ENCODE results near the gene BCL2L12.

Gene BCL2L12

GRCh38 chr19:49685845-49686332 lies 20.2 kb downstream of the BCL2L12 start:
- TF ChIP-seq EZH2 (optimal IDR thresholded peaks at IDR 0.05; ENCODE audit: low read depth, low read length) (no peak), EZH2phosphoT487 (IDR thresholded peaks at IDR 0.05; ENCODE audit: low read length) (no peak)
- TF ChIP-seq, protein P1, sequence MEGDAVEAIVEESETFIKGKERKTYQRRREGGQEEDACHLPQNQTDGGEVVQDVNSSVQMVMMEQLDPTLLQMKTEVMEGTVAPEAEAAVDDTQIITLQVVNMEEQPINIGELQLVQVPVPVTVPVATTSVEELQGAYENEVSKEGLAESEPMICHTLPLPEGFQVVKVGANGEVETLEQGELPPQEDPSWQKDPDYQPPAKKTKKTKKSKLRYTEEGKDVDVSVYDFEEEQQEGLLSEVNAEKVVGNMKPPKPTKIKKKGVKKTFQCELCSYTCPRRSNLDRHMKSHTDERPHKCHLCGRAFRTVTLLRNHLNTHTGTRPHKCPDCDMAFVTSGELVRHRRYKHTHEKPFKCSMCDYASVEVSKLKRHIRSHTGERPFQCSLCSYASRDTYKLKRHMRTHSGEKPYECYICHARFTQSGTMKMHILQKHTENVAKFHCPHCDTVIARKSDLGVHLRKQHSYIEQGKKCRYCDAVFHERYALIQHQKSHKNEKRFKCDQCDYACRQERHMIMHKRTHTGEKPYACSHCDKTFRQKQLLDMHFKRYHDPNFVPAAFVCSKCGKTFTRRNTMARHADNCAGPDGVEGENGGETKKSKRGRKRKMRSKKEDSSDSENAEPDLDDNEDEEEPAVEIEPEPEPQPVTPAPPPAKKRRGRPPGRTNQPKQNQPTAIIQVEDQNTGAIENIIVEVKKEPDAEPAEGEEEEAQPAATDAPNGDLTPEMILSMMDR (IDR thresholded peaks at IDR 0.05; ENCODE audit: low read length): no peak
- peaks cover 6% of the 10 kb centered on the region for H3K36me3 ChIP-seq (replicated peaks; ENCODE audit: insufficient read depth, low read length)
- H2AFZ ChIP-seq (ENCODE audit: low read length): no peak overlapping the region
- peaks cover 5% of the 10 kb centered on the region; the same call in 1 of the 2 replicates for H3K27me3 ChIP-seq (replicated peaks; ENCODE audit: insufficient read depth, low read length)
- no peak overlapping the region for H3K9ac ChIP-seq (ENCODE audit: low read length)
- H3K27ac ChIP-seq (ENCODE audit: low read length): no peak overlapping the region
- H3K9me2 ChIP-seq (replicated peaks; ENCODE audit: insufficient read depth, low read length): no peaks in the 10 kb centered on the region
- H3K4me1 ChIP-seq (ENCODE audit: low read length): no peaks in the 10 kb centered on the region
- peaks cover 10% of the 10 kb centered on the region for H3F3A ChIP-seq (ENCODE audit: insufficient read depth, low read length)
- H3K79me2 ChIP-seq (ENCODE audit: low read length): peaks cover 20% of the 10 kb centered on the region
- no peaks in the 10 kb centered on the region for H3K9me3 ChIP-seq (replicated peaks; ENCODE audit: insufficient read depth, low read length)
- DNase-seq: no peak
- H3K4me2 ChIP-seq (ENCODE audit: low read depth, low read length): no peak overlapping the region
- peaks cover 3% of the 10 kb centered on the region; the same call in 1 of the 2 replicates for H4K20me1 ChIP-seq (ENCODE audit: insufficient read depth, low read length)
- no peak overlapping the region for H3K4me3 ChIP-seq (ENCODE audit: low read length)

- no peak overlapping the region for H3K27ac ChIP-seq (ENCODE audit: low read length)
- TF ChIP-seq, protein P1 (IDR thresholded peaks at IDR 0.05; ENCODE audit: low read length): no peak
- TF ChIP-seq EZH2 (optimal IDR thresholded peaks at IDR 0.05; ENCODE audit: low read depth, low read length) (no peak), EZH2phosphoT487 (IDR thresholded peaks at IDR 0.05; ENCODE audit: low read length) (no peak)
- peaks cover 8% of the 10 kb centered on the region for H3K27me3 ChIP-seq (replicated peaks; ENCODE audit: insufficient read depth, low read length)
- H2AFZ ChIP-seq (ENCODE audit: low read length): no peak overlapping the region
- H3K36me3 ChIP-seq (replicated peaks; ENCODE audit: insufficient read depth, low read length): peaks cover 6% of the 10 kb centered on the region
- no peak overlapping the region for H3K9ac ChIP-seq (ENCODE audit: low read length)
- no peaks in the 10 kb centered on the region for H3K9me2 ChIP-seq (replicated peaks; ENCODE audit: insufficient read depth, low read length)
- no peaks in the 10 kb centered on the region for H3K9me3 ChIP-seq (replicated peaks; ENCODE audit: insufficient read depth, low read length)
- no peaks in the 10 kb centered on the region for H3K4me1 ChIP-seq (ENCODE audit: low read length)
- no peak for DNase-seq
- H3K4me3 ChIP-seq (ENCODE audit: low read length): no peak overlapping the region
- peaks cover 6% of the 10 kb centered on the region; the same call in 1 of the 2 replicates for H3F3A ChIP-seq (ENCODE audit: insufficient read depth, low read length)
- peaks cover 15% of the 10 kb centered on the region for H3K79me2 ChIP-seq (ENCODE audit: low read length)
- H4K20me1 ChIP-seq (ENCODE audit: insufficient read depth, low read length): no peaks in the 10 kb centered on the region
- H3K4me2 ChIP-seq (ENCODE audit: low read depth, low read length): no peak overlapping the region
These were observed 20.9 kb downstream of the BCL2L12 start for GRCh38 chr19:49686503-49687088.

- Histone ChIP-seq H3F3A (ENCODE audit: insufficient read depth, low read length) (peaks cover 6% of the 10 kb centered on the region; the same call in 1 of the 2 replicates), H3K27me3 (replicated peaks; ENCODE audit: insufficient read depth, low read length) (peaks cover 10% of the 10 kb centered on the region), H3K27ac (ENCODE audit: low read length) (no peak overlapping the region), H3K4me1 (ENCODE audit: low read length) (no peaks in the 10 kb centered on the region), H3K36me3 (replicated peaks; ENCODE audit: insufficient read depth, low read length) (peaks cover 1% of the 10 kb centered on the region), H3K79me2 (ENCODE audit: low read length) (peaks cover 10% of the 10 kb centered on the region), H3K9me3 (replicated peaks; ENCODE audit: insufficient read depth, low read length) (no peaks in the 10 kb centered on the region), H3K9me2 (replicated peaks; ENCODE audit: insufficient read depth, low read length) (no peaks in the 10 kb centered on the region), H4K20me1 (ENCODE audit: insufficient read depth, low read length) (no peaks in the 10 kb centered on the region), H3K4me3 (ENCODE audit: low read length) (no peak overlapping the region), H3K9ac (ENCODE audit: low read length) (no peak overlapping the region), H2AFZ (ENCODE audit: low read length) (no peak overlapping the region), H3K4me2 (ENCODE audit: low read depth, low read length) (no peak overlapping the region)
- DNase-seq: no peak
- TF ChIP-seq EZH2phosphoT487 (IDR thresholded peaks at IDR 0.05; ENCODE audit: low read length): no peak
- TF ChIP-seq EZH2 (optimal IDR thresholded peaks at IDR 0.05; ENCODE audit: low read depth, low read length): no peak
- TF ChIP-seq, protein P1 (IDR thresholded peaks at IDR 0.05; ENCODE audit: low read length): no peak
These were observed 21.4 kb downstream of the BCL2L12 start for GRCh38 chr19:49687150-49687549.

Measured in MM.1S (cell line).